SK-N-SH treated with all-trans-retinoic acid at 6 μM for 48 hours (cell line): ENCODE data around the gene NME5.

Experiments used
- ATAC-seq: fragments of 200-7000 bp; cut with Tn5 transposase; 3 replicates; pipeline ENCODE4 v1.9.1; 2020; ENCODE audit warnings: mild to moderate bottlenecking, moderate library complexity
- CREB5 ChIP-seq: fragments of 250-450 bp; sonication (Bioruptor Pico); IDR thresholded peaks from 2 replicates; pipeline ENCODE4 v1.5.1; 2020; ENCODE audit warnings: low read depth, mild to moderate bottlenecking, moderate library complexity
- CSRNP3 ChIP-seq: fragments of 250-450 bp; sonication (Bioruptor Pico); IDR thresholded peaks from 2 replicates; pipeline ENCODE4 v1.5.1; 2021; ENCODE audit warnings: mild to moderate bottlenecking, moderate library complexity
- ESRRG ChIP-seq: fragments of 250-450 bp; sonication (Bioruptor Pico); IDR thresholded peaks from 2 replicates; pipeline ENCODE4 v1.6.1; 2021; ENCODE audit warnings: mild to moderate bottlenecking
- GLIS3 ChIP-seq: fragments of 250-450 bp; sonication (Bioruptor Pico); IDR thresholded peaks from 2 replicates; pipeline ENCODE4 v1.5.0; 2020; ENCODE audit warnings: mild to moderate bottlenecking, moderate library complexity
- OSR1 ChIP-seq: fragments of 250-450 bp; sonication (Bioruptor Pico); IDR thresholded peaks from 2 replicates; pipeline ENCODE4 v1.8.0; 2022; ENCODE audit warnings: moderate library complexity, mild to moderate bottlenecking, inconsistent platforms
- PATZ1 ChIP-seq: fragments of 250-450 bp; sonication (Bioruptor Pico); IDR thresholded peaks from 2 replicates; pipeline ENCODE4 v1.8.0; 2020; ENCODE audit warnings: mild to moderate bottlenecking, moderate library complexity, borderline replicate concordance
- POU6F1 ChIP-seq: fragments of 250-450 bp; sonication (Bioruptor Pico); IDR thresholded peaks from 2 replicates; pipeline ENCODE4 v1.8.0; 2021; ENCODE audit warnings: low read depth, mild to moderate bottlenecking, moderate library complexity, borderline replicate concordance
- PPARA ChIP-seq: fragments of 250-450 bp; sonication (Bioruptor Pico); IDR thresholded peaks from 2 replicates; pipeline ENCODE4 v1.5.0; 2020; ENCODE audit warnings: mild to moderate bottlenecking, borderline replicate concordance
- RARB ChIP-seq: fragments of 250-450 bp; sonication (Bioruptor Pico); IDR thresholded peaks from 2 replicates; pipeline ENCODE4 v1.8.0; 2021; ENCODE audit warnings: mild to moderate bottlenecking, moderate library complexity
- SNAI2 ChIP-seq: fragments of 250-450 bp; sonication (Bioruptor Pico); IDR thresholded peaks from 2 replicates; pipeline ENCODE4 v1.5.0; 2020; ENCODE audit warnings: mild to moderate bottlenecking, moderate library complexity
- TCF4 ChIP-seq: fragments of 250-450 bp; sonication (Bioruptor Pico); IDR thresholded peaks from 2 replicates; pipeline ENCODE4 v1.8.0; 2021; ENCODE audit warnings: mild to moderate bottlenecking, moderate library complexity, borderline replicate concordance
- TOX ChIP-seq: fragments of 250-450 bp; sonication (Bioruptor Pico); IDR thresholded peaks from 2 replicates; pipeline ENCODE4 v1.8.0; 2021; ENCODE audit warnings: mild to moderate bottlenecking, moderate library complexity, borderline replicate concordance
- TSHZ2 ChIP-seq: fragments of 250-450 bp; sonication (Bioruptor Pico); IDR thresholded peaks from 2 replicates; pipeline ENCODE4 v1.5.0; 2020; ENCODE audit warnings: mild to moderate bottlenecking, moderate library complexity
- ZC3H10 ChIP-seq: fragments of 250-450 bp; sonication (Bioruptor Pico); IDR thresholded peaks from 2 replicates; pipeline ENCODE4 v1.5.1; 2021; ENCODE audit warnings: mild to moderate bottlenecking, moderate library complexity
- ZFP3 ChIP-seq: fragments of 250-450 bp; sonication (Bioruptor Pico); IDR thresholded peaks from 2 replicates; pipeline ENCODE4 v1.5.0; 2020; ENCODE audit warnings: mild to moderate bottlenecking, moderate library complexity
- ZFP30 ChIP-seq: fragments of 450-650 bp; formaldehyde crosslinking; IDR thresholded peaks from 2 replicates; pipeline ENCODE4 v1.5.0; 2022; ENCODE audit warnings: mild to moderate bottlenecking, moderate library complexity
- ZNF565 ChIP-seq: fragments of 450-650 bp; formaldehyde crosslinking; conservative IDR thresholded peaks from 2 replicates; pipeline ENCODE4 v1.5.0; 2020; ENCODE audit warnings: low read depth, mild to moderate bottlenecking, moderate library complexity
- ZNF70 ChIP-seq: fragments of 450-650 bp; formaldehyde crosslinking; IDR thresholded peaks from 2 replicates; pipeline ENCODE4 v1.5.0; 2020; ENCODE audit warnings: mild to moderate bottlenecking, moderate library complexity
- ZNF8 ChIP-seq: fragments of 450-650 bp; formaldehyde crosslinking; IDR thresholded peaks from 2 replicates; pipeline ENCODE4 v1.5.0; 2020; ENCODE audit warnings: mild to moderate bottlenecking, moderate library complexity

The NME5 gene

GRCh38 chr5:138091685-138092084, 47.5 kb downstream of the NME5 start (continued):
- no peak for TF ChIP-seq TSHZ2 (CRISPR knock-in tag)
- TF ChIP-seq ZNF565 (CRISPR knock-in tag) = no peak
- TF ChIP-seq RARB = no peak

GRCh38 chr5:138083702-138084101, 55.5 kb downstream of the NME5 start, which contains the start of gene WNT8A:
TSS of gene WNT8A (plus strand) at chr5:138084033. CDS start at chr5:138084128, 95 bp downstream.
- ATAC-seq = no peak
- TF ChIP-seq TCF4 (CRISPR knock-in tag) (no peak), TSHZ2 (CRISPR knock-in tag) (no peak), PATZ1 (no peak), ESRRG (no peak), CREB5 (no peak), RARB (no peak), ZNF8 (CRISPR knock-in tag) (no peak), ZNF70 (CRISPR knock-in tag) (no peak), POU6F1 (CRISPR knock-in tag) (no peak), SNAI2 (CRISPR knock-in tag) (no peak), TOX (CRISPR knock-in tag) (no peak), OSR1 (CRISPR knock-in tag) (no peak)
- TF ChIP-seq, all 23 proteins: peak for 0

- no peak for ATAC-seq
- TF ChIP-seq OSR1 (CRISPR knock-in tag) = no peak
- no peak for TF ChIP-seq ESRRG
- TF ChIP-seq ZC3H10 (CRISPR knock-in tag) = no peak
- no peak for TF ChIP-seq PATZ1
- TF ChIP-seq ZFP3 (CRISPR knock-in tag) = no peak
- TF ChIP-seq SNAI2 (CRISPR knock-in tag) = no peak
- TF ChIP-seq ZNF70 (CRISPR knock-in tag) = no peak
- TF ChIP-seq CSRNP3 (CRISPR knock-in tag) = no peak
- no peak for TF ChIP-seq TOX (CRISPR knock-in tag)
- TF ChIP-seq GLIS3 (CRISPR knock-in tag) = no peak
- TF ChIP-seq PPARA = no peak
- no peak for TF ChIP-seq ZNF8 (CRISPR knock-in tag)
- TF ChIP-seq ZNF565 (CRISPR knock-in tag) = no peak
- no peak for TF ChIP-seq CREB5
- no peak for TF ChIP-seq ZFP30
Measured at GRCh38 chr5:138082033-138082432, 57.2 kb downstream of the NME5 start.
